Pancreas (tissue), 10 donors: ENCODE results near the gene MRPL17. TPM values are rescaled to one million over a fixed set of nuclear protein-coding genes. Genes with fewer than 3 reads are reported as not detected.

Experiments used
- ATAC-seq, 4 donors: fragments of 200-7000 bp; cut with Tn5 transposase; one replicate each; pipeline versions ENCODE4 v1.8.0 to v1.9.1; 2020; ENCODE audit warnings: mild to moderate bottlenecking in 4 of 4, moderate library complexity in 4 of 4
- DNase-seq, 6 donors: peaks; one replicate each; pipeline ENCODE4 v3.0.0-alpha.2; 2020
- FAIRE-seq: peaks from 2 replicates; lab custom pipeline; 2012; peaks lifted over from hg19 to GRCh38; lab: Jason Lieb, UNC
- H3K27ac ChIP-seq, 4 donors: fragments of 200-600 bp; sonication (generic); 1 replicate in 3 of 4; 2 replicates in 1 of 4; pipeline versions ENCODE4 v1.5.0 to v1.8.0; 2020
- H3K27me3 ChIP-seq, 4 donors: fragments of 200-600 bp; one replicate each; pipeline ENCODE4 v1.8.0; 2021
- H3K36me3 ChIP-seq, 3 donors: fragments of 200-600 bp; sonication (generic) in 1 of 3; one replicate each; pipeline versions ENCODE4 v1.5.0 to v1.8.0; 2020 to 2021
- H3K4me1 ChIP-seq, 3 donors: fragments of 200-600 bp; one replicate each; pipeline ENCODE4 v1.8.0; 2021
- H3K4me3 ChIP-seq, 4 donors: fragments of 200-600 bp; sonication (generic) in 2 of 4; one replicate each; pipeline versions ENCODE4 v1.5.0 to v1.8.0; 2020 to 2021
- H3K9me3 ChIP-seq, 4 donors: fragments of 200-600 bp; one replicate each; pipeline ENCODE4 v1.8.0; 2021
- WGBS, 2 donors: extraction: QIAGEN DNeasy Blood & Tissue Kit; methylation state at CpG; one replicate each; pipeline ENCODE4 v1.1.7; 2013; 5-methylcytosine and 5-hydroxymethylcytosine counted together
- intact Hi-C, 3 donors: fragments of 100-400 bp; cut with DNase I; formaldehyde crosslinking; loops; one replicate each; pipeline versions ENCODE4 v1.11.1 to v1.14.2; 2022
- polyA plus RNA-seq, 2 donors: library from polyadenylated mRNA; stranded (reverse); fragments of 200-250 nt; gene quantifications; one replicate each; pipeline ENCODE4 v1.2.3, GENCODE V29; 2013
- total RNA-seq, 6 donors: library from RNA; stranded (reverse); fragmentation: NEBNext Ultra II Directional in 4 of 6; extraction: Animal tissue kit (Norgen Biotek cat#: 25700) in 4 of 6; gene quantifications; one replicate each; pipeline versions ENCODE4 v1.2.1 to v1.2.4, GENCODE V29; 2021 to 2023
- TF ChIP-seq, protein P1 (sequence below), 4 donors: fragments of 200-600 bp; sonication (generic) in 3 of 4; IDR thresholded peaks; one replicate each; pipeline versions ENCODE4 v1.5.0 to v1.8.0; 2021; ENCODE audit warnings: antibody characterized with exemption in 4 of 4
- donor health status: healthy with polysubstance abuse.
- donor health status: DM: no; HTN: no; CAD: no; lungs with moderate emphysema.
- donor health status: DM: no; HTN: no; CAD: no.
- donor health status: control.
- donor health status: control.
- donor health status: Bipolar disorder and iron deficiency.
- donor health status: DM: yes; HTN: yes; CAD: no.
- donor health status: DM: no; HTN: no; CAD: no.
- donor health status: DM: no; HTN: no; CAD: no.
- donor health status: DM: yes; HTN: yes; CAD: no.

Gene MRPL17
- total and polyA plus RNA-seq, 8 donors: 10.6 to 33.8 (median 21.3) TPM

- H3K27me3 ChIP-seq: no peaks in the 10 kb centered on the region
- H3K4me1 ChIP-seq: peaks cover 0 to 21% (median 18%) of the 10 kb centered on the region in 3 donors
- ATAC-seq: no peak
- WGBS, 2 donors: 88 to 98% methylated on average over 3 of the region's 3 CpGs
- peak overlapping the region in 3 of 4 donors; percentile 14 to 67 (median 60) for H3K27ac ChIP-seq
- intact Hi-C loops: no loop called here
- no peaks in the 10 kb centered on the region for H3K36me3 ChIP-seq
- no peaks in the 10 kb centered on the region for H3K9me3 ChIP-seq
- DNase-seq: no peak
- no peak overlapping the region for H3K4me3 ChIP-seq
- TF ChIP-seq, protein P1, sequence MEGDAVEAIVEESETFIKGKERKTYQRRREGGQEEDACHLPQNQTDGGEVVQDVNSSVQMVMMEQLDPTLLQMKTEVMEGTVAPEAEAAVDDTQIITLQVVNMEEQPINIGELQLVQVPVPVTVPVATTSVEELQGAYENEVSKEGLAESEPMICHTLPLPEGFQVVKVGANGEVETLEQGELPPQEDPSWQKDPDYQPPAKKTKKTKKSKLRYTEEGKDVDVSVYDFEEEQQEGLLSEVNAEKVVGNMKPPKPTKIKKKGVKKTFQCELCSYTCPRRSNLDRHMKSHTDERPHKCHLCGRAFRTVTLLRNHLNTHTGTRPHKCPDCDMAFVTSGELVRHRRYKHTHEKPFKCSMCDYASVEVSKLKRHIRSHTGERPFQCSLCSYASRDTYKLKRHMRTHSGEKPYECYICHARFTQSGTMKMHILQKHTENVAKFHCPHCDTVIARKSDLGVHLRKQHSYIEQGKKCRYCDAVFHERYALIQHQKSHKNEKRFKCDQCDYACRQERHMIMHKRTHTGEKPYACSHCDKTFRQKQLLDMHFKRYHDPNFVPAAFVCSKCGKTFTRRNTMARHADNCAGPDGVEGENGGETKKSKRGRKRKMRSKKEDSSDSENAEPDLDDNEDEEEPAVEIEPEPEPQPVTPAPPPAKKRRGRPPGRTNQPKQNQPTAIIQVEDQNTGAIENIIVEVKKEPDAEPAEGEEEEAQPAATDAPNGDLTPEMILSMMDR (IDR thresholded peaks at IDR 0.05): no peak
- no peak for FAIRE-seq
These were observed 46.7 kb downstream of the MRPL17 start for GRCh38 chr11:6636480-6636879.

DNA sequence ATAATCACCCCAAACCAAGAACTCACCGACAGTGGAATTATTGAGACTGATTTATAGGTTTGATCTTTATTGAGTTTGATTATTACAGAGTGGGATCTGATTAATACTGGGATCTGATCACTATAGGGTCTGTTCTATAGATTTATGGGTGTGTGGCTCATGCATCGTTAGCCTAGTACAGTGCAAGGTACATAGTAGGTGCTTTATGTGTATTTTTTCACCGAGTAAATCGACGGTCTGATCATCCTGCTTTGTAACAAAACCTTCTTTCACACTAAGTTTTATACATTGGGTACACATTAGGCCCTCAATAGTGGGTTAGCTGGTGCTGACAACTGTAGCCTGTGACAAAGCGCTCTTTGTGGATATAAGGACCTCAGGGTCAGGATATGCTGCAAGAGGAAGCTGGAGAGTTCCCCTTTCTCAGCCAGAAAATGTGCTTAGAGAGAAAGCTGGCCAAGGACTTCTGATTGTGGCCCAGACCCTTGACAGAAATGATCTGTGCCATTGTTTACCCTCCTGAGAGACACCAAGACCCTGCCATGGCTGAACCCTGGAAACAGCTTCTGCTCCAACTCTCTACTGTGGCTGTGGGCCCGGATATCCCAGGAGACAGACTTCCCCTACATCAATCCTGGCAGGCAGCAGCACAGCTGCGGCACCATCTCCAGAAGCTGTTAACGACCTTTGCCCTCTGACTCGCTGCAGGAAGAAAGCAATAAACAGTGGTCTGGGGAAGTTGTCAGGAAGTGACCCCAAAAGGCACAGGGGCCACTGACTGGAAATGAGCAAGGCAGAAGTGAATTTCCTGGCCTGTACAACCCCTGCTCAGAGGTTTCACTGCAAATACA, 47.8 kb downstream of the MRPL17 start:
- WGBS, 2 donors: 34 to 35% methylated on average over 10 of the region's 10 CpGs
- no peaks in the 10 kb centered on the region for H3K27me3 ChIP-seq
- FAIRE-seq (no peak), ATAC-seq (peak; percentile 41 to 54 (median 44)), DNase-seq (no peak)
- H3K4me1 ChIP-seq: peaks cover 0 to 21% (median 18%) of the 10 kb centered on the region in 3 donors
- peak overlapping the region; percentile 11 to 67 (median 37) for H3K27ac ChIP-seq
- TF ChIP-seq, protein P1 (IDR thresholded peaks at IDR 0.05): no peak
- H3K9me3 ChIP-seq: no peaks in the 10 kb centered on the region
- H3K4me3 ChIP-seq: no peak overlapping the region
- no peaks in the 10 kb centered on the region for H3K36me3 ChIP-seq
- intact Hi-C loops: no loop called here

GRCh38 chr11:6634534-6634933, 48.6 kb downstream of the MRPL17 start:
- DNase-seq (no peak), FAIRE-seq (no peak), ATAC-seq (peak in 2 of 4 donors; percentile 33 to 49)
- H3K27ac ChIP-seq: peak overlapping the region in 3 of 4 donors; percentile 42 to 67 (median 60)
- H3K27me3 ChIP-seq: no peaks in the 10 kb centered on the region
- H3K9me3 ChIP-seq: no peaks in the 10 kb centered on the region
- intact Hi-C loops: no loop called here
- no peaks in the 10 kb centered on the region for H3K36me3 ChIP-seq
- TF ChIP-seq, protein P1 (IDR thresholded peaks at IDR 0.05): no peak
- peaks cover 0 to 21% (median 18%) of the 10 kb centered on the region in 3 donors for H3K4me1 ChIP-seq
- WGBS, 2 donors: 33 to 63% methylated on average over 1 of the region's 1 CpG
- H3K4me3 ChIP-seq: no peak overlapping the region

DNA sequence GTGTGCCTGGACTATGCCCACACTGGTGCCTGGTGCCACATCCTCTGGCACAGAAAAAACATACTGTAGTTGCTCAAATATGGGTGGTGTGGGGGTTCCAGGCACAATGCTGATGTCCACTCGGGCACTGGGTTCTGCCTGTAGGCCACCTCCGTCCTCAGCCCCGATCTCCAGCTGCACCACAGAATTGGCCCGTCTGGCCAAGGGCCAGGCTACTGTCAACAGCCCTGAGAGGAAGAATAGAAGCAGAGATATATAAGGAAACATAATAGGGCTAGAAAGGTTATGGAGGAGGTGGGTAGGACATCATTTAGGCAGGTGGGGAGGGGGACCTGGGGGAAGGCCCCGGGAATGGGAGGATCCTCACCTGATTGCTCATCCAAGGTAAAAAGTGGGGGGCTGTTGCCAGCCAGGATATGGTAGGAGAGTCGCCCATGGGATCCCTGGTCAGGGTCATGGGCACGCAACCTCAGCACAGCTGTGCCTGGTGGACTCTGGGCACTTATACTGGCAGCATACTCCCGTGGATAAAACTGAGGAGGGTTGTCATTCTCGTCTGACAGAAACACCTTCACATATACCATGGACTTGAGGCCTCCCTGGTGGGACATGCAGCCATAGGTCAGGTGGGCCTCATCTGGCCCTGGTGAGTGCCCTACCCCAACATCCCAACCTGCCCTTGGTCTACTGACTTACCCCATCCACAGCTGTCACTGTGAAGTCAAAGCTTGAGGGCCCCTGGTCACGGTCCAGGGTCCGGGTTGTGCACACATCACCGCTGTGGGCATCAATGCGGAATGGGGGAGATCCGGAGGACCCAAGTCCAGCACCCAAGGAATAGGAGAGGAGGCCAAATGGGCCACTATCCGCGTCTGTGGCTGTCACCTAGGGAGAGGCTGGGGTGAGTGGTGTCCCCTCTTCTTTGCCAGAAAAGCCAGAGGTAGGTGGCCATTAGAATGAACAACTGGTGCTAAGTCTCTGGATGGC, 49.4 kb downstream of the MRPL17 start:
- H3K9me3 ChIP-seq: no peaks in the 10 kb centered on the region
- H3K4me3 ChIP-seq: no peak overlapping the region
- TF ChIP-seq, protein P1 (IDR thresholded peaks at IDR 0.05): no peak
- no peaks in the 10 kb centered on the region for H3K27me3 ChIP-seq
- H3K27ac ChIP-seq: peak overlapping the region in 2 of 4 donors; percentile 42 to 67
- ATAC-seq: no peak
- H3K4me1 ChIP-seq: peaks cover 0 to 21% (median 18%) of the 10 kb centered on the region in 3 donors
- 90% methylated on average over 16 of the region's 16 CpGs for WGBS, 2 donors
- peak in 1 of 6 donors; percentile 19 for DNase-seq
- intact Hi-C loops: no loop called here
- H3K36me3 ChIP-seq: no peaks in the 10 kb centered on the region
- no peak for FAIRE-seq
